Mucosa of stomach (tissue), 1 donor: ENCODE data around the gene KIF17.

Experiments
- H3K27me3 ChIP-seq: one replicate; pipeline ENCODE4 v1.7.0; 2013; ENCODE audit warnings: mild to moderate bottlenecking, low read length; ENCODE audit not compliant: control insufficient read depth, insufficient read depth
- H3K36me3 ChIP-seq: one replicate; pipeline ENCODE4 v1.7.0; 2013; ENCODE audit warnings: low read length; ENCODE audit not compliant: control insufficient read depth, insufficient read depth
- H3K4me1 ChIP-seq: one replicate; pipeline ENCODE4 v1.7.0; 2013; ENCODE audit warnings: mild to moderate bottlenecking, low read length; ENCODE audit not compliant: control insufficient read depth, insufficient read depth
- H3K4me3 ChIP-seq: one replicate; pipeline ENCODE4 v1.7.0; 2013; ENCODE audit warnings: low read length
- H3K9ac ChIP-seq: one replicate; pipeline ENCODE4 v1.7.0; 2013; ENCODE audit warnings: mild to moderate bottlenecking, low read length, moderate library complexity
- H3K9me3 ChIP-seq: one replicate; pipeline ENCODE4 v1.7.0; 2013; ENCODE audit warnings: mild to moderate bottlenecking, low read length, moderate library complexity; ENCODE audit not compliant: control insufficient read depth
- donor health status: Pancreatic carcinoma.

KIF17 gene

DNA sequence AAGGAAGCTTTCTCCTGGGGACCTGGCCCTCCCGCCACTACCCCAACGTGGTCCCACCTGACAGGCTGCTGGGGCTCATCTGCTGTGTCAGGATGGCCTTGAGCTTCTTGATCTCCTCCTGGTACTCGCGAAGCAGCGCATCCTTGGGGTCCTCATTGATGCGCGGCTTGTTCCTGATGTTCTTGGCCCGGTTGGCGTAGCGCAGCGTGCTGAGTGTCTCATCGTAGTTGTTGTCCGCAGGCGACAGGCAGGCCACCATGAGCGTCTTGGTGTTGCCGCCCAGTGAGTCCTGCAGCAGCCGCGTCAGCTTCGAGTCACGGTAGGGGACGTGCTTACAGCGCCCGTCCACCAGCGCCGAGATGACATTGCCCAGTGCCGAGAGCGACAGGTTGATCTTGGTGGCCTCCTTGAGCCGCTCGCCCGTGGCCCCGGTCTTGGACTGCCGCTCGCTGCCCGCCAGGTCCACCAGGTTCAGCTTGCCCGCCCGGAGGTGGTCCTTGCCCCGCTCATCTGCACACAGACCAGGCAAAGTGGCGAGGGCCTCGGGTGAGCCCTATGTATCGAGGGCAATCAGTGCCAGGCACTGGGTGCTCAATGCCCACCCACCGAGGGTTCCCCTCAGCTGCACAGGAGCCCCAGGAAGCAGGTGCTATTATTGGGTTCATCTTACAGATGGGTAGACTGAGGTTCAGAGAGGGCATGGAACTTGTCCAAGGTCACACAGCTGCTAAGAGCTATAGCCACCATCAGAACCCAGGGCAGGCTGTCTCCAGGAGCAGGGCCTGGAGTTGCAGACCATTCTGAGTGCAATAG is 13.2 kb downstream of the KIF17 start:
- Histone ChIP-seq H3K9ac (no peak overlapping the region), H3K27me3 (no peaks in the 10 kb centered on the region), H3K4me3 (no peak overlapping the region), H3K4me1 (no peaks in the 10 kb centered on the region), H3K9me3 (no peaks in the 10 kb centered on the region), H3K36me3 (no peaks in the 10 kb centered on the region)

DNA sequence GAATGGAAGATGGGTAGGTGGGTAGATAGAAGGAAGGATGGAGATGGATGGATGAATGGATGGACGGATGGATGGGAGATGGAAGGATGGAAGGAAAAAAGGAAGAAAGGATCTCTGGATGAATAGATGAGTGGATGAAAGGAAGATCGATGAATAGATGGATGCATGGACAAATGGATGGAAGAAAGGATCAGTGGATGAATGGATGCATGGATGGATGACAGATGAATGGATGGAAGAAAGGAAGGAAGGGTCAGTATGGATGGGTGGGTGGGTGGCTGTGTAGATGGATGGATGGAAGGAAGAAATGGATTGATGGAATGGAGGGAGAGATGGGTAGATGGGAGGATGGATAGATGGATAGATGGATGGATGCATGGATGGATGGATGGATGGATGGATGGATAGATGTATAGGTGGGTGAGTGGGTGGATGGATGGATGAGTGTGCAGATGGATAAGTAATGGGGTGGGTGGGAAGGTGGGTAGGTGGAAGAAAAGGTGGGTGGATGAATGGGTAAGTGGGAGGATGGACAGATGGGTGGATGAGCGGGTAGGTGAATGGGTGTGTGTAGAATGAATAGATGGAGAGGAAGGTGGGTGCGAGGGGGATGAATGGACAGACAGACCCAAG is 14.6 kb downstream of the KIF17 start:
- H3K4me1 ChIP-seq = no peaks in the 10 kb centered on the region
- H3K9ac ChIP-seq = no peak overlapping the region
- H3K27me3 ChIP-seq = no peaks in the 10 kb centered on the region
- H3K9me3 ChIP-seq = no peaks in the 10 kb centered on the region
- H3K4me3 ChIP-seq = no peak overlapping the region
- no peaks in the 10 kb centered on the region for H3K36me3 ChIP-seq

DNA sequence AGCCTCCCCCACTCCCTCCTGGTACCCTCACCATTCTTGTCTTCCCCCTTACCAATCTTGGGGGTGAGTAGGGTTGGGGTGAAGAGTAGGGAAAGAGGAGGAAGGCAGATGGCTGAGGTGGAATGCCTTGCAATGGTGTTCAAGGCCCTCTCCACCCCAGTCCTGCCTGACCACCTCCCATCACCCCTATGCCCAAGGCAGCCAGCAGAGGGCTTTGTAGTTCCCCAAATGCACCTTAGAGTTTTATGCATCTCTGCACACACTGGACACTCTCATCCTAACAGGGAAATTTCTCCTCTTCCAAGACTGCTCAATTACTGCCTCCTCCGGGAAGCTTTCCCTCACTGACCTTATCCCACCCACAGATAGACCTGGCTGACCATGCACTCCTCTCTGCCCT is 15.4 kb downstream of the KIF17 start:
- H3K4me1 ChIP-seq = no peaks in the 10 kb centered on the region
- H3K4me3 ChIP-seq = no peak overlapping the region
- no peaks in the 10 kb centered on the region for H3K36me3 ChIP-seq
- H3K27me3 ChIP-seq = peaks cover 5% of the 10 kb centered on the region
- no peak overlapping the region for H3K9ac ChIP-seq
- no peaks in the 10 kb centered on the region for H3K9me3 ChIP-seq

DNA sequence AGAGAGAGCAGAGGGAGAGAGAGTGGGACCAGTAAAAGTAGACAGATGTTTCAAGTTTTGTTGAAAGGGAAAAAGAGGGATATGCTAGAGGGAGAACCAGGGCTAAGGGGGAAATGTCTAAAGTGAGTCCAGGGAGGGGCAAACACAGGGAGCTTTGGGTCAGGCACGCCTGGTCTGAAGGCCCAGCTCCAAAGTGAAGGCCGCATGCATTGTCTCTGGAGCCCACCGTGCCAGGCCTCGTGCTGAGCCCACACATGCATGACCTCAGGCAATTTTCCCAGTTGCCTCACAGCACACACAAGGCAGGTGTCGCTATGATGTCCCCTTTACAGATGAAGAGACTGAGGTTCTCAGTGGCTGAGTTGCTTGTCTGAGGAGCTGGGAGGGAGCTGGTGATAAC is 16.0 kb downstream of the KIF17 start:
- H3K36me3 ChIP-seq = no peaks in the 10 kb centered on the region
- peaks cover 5% of the 10 kb centered on the region for H3K4me1 ChIP-seq
- no peak overlapping the region for H3K4me3 ChIP-seq
- no peaks in the 10 kb centered on the region for H3K9me3 ChIP-seq
- H3K9ac ChIP-seq = no peak overlapping the region
- H3K27me3 ChIP-seq = peaks cover 8% of the 10 kb centered on the region

DNA sequence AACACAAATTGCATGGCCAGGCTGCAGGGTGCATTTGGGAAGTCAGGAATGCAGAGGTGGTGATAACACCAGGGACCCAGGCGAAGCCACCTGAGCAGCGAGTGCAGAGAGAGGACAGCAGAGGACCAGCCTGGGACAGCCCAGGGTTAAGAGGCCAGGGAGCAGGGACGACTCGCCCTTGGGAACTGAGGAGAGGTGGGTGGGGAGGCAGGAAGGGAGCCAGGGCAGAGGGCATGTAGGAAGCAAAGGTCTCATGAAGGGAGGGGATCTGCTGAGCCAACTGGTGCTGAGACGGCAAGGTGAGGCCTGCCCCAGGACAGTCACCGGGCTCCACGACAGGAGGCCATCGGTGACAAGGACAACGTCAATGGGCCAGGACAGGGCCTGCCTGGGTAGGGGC is 16.4 kb downstream of the KIF17 start:
- no peak overlapping the region for H3K9ac ChIP-seq
- H3K4me1 ChIP-seq = peaks cover 5% of the 10 kb centered on the region
- H3K4me3 ChIP-seq = no peak overlapping the region
- H3K36me3 ChIP-seq = no peaks in the 10 kb centered on the region
- H3K27me3 ChIP-seq = peaks cover 8% of the 10 kb centered on the region
- no peaks in the 10 kb centered on the region for H3K9me3 ChIP-seq

DNA sequence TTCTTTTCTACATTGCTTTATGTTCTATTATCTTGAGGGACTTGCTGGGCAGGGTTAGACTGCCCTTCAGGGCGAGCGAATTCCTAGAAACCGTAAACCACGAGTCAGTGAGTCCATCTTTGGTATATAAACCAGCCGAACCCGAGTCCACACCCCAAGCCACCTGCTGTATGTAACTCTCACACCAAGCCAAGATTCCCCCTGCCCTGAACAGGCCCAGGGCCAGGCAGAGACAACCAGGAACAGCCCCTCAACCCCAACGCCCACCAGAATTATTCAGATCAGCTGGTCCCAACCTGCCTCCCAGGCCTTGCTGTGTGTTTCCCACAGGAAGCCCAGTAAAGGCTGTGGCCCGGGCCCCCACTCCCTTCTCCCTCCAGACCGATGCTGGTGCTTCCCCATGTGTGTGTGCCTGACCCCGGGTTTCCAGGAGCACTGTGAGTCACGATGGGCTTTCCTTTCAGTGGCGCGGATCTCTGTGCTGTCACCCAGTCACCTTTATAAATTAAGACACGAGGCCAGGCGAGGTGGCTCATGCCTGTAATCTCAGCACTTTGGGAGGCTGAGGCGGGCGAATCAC is 17.1 kb downstream of the KIF17 start:
- no peak overlapping the region for H3K4me3 ChIP-seq

DNA sequence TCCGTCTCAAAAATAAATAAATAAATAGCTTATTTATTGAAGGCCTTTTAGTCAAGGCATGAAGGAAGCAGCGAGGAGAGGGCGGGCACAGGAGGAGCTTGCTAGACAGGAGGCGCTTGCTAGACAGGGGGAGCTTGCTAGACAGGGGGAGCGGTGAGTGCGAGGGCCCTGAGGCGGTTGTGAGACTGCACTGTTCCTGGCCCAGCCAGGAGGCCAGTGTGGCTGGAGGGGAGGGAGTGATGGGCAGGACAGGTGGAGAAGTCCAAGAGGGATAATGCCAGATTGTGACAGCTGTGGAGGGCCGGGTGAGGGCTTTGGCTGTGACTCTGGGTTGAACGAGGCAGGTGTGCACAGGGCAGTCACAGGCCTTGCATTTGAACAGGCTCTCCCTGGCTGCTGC is 18.2 kb downstream of the KIF17 start:
- no peaks in the 10 kb centered on the region for H3K36me3 ChIP-seq
- no peak overlapping the region for H3K9ac ChIP-seq
- H3K27me3 ChIP-seq = peaks cover 8% of the 10 kb centered on the region
- peaks cover 5% of the 10 kb centered on the region for H3K4me1 ChIP-seq
- H3K4me3 ChIP-seq = no peak overlapping the region
- no peaks in the 10 kb centered on the region for H3K9me3 ChIP-seq

More for the DNA sequence above, 17.1 kb downstream of the KIF17 start:
- H3K4me1 ChIP-seq = peaks cover 5% of the 10 kb centered on the region
- H3K9me3 ChIP-seq = no peaks in the 10 kb centered on the region
- no peaks in the 10 kb centered on the region for H3K36me3 ChIP-seq
- no peak overlapping the region for H3K9ac ChIP-seq
- peaks cover 8% of the 10 kb centered on the region for H3K27me3 ChIP-seq

DNA sequence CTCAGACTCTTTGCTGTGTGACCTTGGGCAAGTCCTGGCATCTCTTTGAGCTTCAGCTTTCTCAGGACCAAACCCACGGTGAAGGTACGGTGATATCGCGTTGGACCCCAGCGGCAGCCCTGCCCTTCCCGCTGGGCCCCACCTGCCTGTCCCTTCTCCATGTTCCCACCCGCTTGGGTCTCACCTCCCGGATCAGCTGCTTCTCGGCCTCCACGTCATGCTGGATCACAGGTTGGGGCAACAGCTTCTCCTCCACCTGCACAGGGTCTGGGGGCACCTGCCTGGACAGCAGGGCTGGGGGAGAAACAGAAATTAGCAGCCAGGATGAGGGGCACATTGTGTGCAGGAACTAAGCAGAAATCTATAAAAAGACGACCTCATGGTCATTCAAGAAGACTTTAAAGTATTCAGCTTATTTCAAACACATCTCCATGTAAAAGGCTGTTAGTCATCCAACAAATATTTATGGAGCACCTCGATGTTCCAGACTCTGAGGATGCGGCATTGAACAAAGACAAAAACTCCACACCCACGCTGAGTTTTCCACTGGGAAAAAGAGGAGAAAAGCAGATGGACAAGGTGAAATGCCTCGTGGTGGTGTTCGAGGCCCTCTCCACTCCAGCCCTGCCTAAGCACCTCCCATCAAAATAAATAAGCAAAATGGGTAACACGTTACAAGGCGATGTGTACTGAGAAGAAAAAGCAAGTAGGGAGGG is 19.5 kb downstream of the KIF17 start:
- Histone ChIP-seq H3K9me3 (no peaks in the 10 kb centered on the region), H3K4me3 (no peak overlapping the region), H3K9ac (no peak overlapping the region), H3K27me3 (peaks cover 8% of the 10 kb centered on the region), H3K36me3 (no peaks in the 10 kb centered on the region), H3K4me1 (peaks cover 5% of the 10 kb centered on the region)

DNA sequence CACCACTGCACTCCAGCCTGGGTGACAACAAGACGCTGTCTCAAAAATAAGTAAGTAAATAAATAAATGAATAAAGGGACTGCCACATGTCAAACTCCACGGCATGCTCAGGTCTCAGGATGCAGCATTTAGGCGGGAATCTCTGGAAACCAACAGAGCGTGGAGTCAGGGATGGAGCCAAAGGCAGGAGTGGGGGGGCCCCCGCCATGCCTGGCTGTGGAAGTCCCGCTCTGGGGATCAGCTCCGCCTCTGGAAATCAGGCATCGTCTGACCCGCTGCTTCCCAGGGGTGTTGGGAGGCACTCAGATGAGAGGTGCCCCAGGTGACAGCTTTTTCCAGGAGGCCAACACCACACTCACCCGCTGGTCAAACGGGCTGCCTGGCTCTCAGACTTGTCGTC is 20.2 kb downstream of the KIF17 start:
- Histone ChIP-seq H3K9me3 (no peaks in the 10 kb centered on the region), H3K4me1 (peaks cover 5% of the 10 kb centered on the region), H3K9ac (no peak overlapping the region), H3K4me3 (no peak overlapping the region), H3K27me3 (peaks cover 8% of the 10 kb centered on the region), H3K36me3 (no peaks in the 10 kb centered on the region)

DNA sequence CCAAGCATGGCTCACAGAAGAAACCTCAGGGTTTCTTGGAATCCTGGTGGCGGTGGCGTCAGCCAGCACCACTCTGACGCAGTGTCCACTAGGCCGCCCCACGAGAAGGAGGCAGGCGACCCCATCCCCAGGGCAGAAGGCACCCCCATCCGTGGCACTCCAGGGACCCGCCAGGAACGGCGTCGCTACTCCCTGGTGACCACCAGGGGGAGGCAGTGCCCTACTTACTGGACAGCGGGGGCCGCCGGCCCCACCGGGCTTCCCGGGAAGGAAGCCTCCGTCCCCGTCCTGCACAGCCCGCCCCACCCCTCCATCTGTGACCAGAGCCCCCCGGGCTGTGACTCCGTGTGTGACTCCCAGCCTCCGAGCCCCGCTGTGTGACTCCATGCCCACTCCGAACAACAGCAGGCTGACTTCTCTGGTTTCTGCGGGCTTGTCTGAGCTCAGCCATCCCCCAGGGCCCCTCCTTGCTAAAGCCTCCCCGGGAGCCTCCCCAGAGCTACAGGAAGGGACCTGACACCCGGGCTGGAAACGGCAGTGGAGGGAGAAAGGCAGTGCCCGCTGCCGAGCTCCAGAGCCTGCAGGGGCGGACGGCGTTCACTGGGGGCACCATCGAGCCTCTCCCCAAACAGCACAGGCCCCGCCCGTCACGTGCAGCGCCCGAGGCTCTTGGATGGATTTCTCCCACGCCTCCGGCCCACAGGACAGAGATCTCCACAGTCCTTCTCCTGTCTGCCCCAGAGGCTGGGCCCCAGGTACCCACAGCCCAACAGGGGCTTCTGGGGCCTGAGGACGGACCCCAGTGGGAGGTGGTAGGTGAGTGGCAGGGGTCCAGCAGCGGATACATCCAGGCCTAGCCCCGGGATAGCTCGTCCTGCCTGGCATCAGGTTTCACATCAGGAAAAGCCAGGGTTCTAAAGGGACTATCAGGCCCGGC is 21.1 kb downstream of the KIF17 start:
- Histone ChIP-seq H3K4me1 (peaks cover 5% of the 10 kb centered on the region), H3K9ac (peak overlapping the region; percentile 76), H3K36me3 (no peaks in the 10 kb centered on the region), H3K9me3 (no peaks in the 10 kb centered on the region), H3K27me3 (peaks cover 8% of the 10 kb centered on the region), H3K4me3 (peak overlapping the region; percentile 82)

DNA sequence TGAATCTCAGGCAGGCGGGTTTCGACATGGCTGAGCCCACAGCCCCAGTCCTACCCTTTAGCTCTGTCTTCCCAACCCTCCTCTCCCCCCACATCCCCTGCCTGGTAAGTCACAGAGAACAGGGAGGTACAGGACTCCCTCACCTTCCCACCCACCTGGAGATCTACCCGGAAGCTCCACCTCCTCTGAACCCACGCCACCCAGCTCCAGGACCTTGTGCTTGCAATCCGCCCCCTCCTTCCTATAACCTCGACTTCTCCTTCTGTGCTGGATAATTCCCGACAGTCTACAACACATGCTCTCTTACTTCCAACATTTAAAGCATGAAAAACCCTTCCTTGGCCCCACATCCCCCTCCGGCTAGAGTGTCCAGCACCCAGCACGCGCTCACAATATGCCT is 22.3 kb downstream of the KIF17 start:
- no peaks in the 10 kb centered on the region for H3K9me3 ChIP-seq
- H3K36me3 ChIP-seq = no peaks in the 10 kb centered on the region
- H3K4me3 ChIP-seq = no peak overlapping the region
- H3K27me3 ChIP-seq = peaks cover 8% of the 10 kb centered on the region
- no peak overlapping the region for H3K9ac ChIP-seq
- H3K4me1 ChIP-seq = peaks cover 5% of the 10 kb centered on the region
